GM19240 (cell line): ENCODE results near the gene ATP11A.
"Not testable (repeated sequence)": the region's sequence is repeated elsewhere in the genome, so short reads cannot be mapped to it uniquely, and the experiment has no call there.

Experiments
- DNase-seq: peaks from one replicate; pipeline ENCODE4 v3.0.0; 2011; ENCODE audit warnings: low spot score; ENCODE audit not compliant: insufficient read length

ATP11A gene

GRCh38 chr13:112838038-112838841 lies 148.4 kb downstream of the ATP11A start:
- no peak for DNase-seq

- DNase-seq, result no peak
These were observed 148.9 kb downstream of the ATP11A start for GRCh38 chr13:112838842-112839117.

GRCh38 chr13:112839356-112840105 lies 149.7 kb downstream of the ATP11A start:
- DNase-seq, result no peak

- no peak for DNase-seq
These were observed 150.8 kb downstream of the ATP11A start for GRCh38 chr13:112840472-112841302.

- DNase-seq, result not testable (repeated sequence)
These were observed 151.6 kb downstream of the ATP11A start for GRCh38 chr13:112841303-112842015.

GRCh38 chr13:112842343-112842856 lies 152.6 kb downstream of the ATP11A start:
- DNase-seq, result no peak

- no peak for DNase-seq
These were observed 153.1 kb downstream of the ATP11A start for GRCh38 chr13:112842931-112843391.

- no peak for DNase-seq
These were observed 153.7 kb downstream of the ATP11A start for GRCh38 chr13:112843392-112844111.

- DNase-seq, result no peak
These were observed 154.6 kb downstream of the ATP11A start for GRCh38 chr13:112844411-112844810.

GRCh38 chr13:112844879-112845278 lies 155.0 kb downstream of the ATP11A start:
- no peak for DNase-seq

GRCh38 chr13:112845511-112846144 lies 155.8 kb downstream of the ATP11A start:
- DNase-seq, result no peak

- no peak for DNase-seq
These were observed 156.7 kb downstream of the ATP11A start for GRCh38 chr13:112846411-112847115.

GRCh38 chr13:112849500-112849899 lies 159.7 kb downstream of the ATP11A start:
- DNase-seq, result no peak

GRCh38 chr13:112850273-112850672 lies 160.4 kb downstream of the ATP11A start:
- DNase-seq, result no peak

GRCh38 chr13:112851107-112852038 lies 161.5 kb downstream of the ATP11A start:
- DNase-seq, result no peak

GRCh38 chr13:112852392-112852791 lies 162.6 kb downstream of the ATP11A start:
- no peak for DNase-seq

GRCh38 chr13:112852808-112853207 lies 163.0 kb downstream of the ATP11A start:
- DNase-seq, result no peak

- DNase-seq, result no peak
These were observed 164.5 kb downstream of the ATP11A start for GRCh38 chr13:112854321-112854720.
